ENCODE data around the gene SNAI3. TPM values are rescaled to one million over a fixed set of nuclear protein-coding genes. Genes with fewer than 3 reads are reported as not detected.

The SNAI3 gene
- total RNA-seq, 1 experiment from 2014 or later = 2.2 TPM

DNA sequence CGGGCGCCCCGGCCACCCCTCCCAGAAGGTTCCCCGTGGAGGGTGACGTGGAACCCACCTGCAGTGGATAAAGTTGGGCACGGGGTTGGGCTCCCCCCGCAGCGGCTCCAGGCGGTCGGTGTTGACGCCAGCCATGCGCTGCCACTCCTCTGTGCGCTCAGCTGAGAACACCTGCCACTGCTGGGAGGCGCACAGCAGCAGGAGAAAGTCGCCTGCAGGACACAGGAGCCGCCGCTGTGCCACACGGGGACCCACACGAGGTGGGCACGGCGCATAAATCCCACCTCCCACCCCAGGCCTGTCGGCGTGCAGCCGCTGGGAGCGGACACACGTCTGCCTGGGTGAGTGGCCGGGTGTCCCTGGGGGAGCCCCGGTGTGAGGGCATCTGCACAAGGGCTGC lies 40.7 kb upstream of the SNAI3 start:
- Histone ChIP-seq H3K4me3 (replicated peaks in 1 of 2; ENCODE audit: low read depth in 1 of 2, low read length in 2 of 2) (no peak overlapping the region), H3K27ac (ENCODE audit: low read depth, low read length) (no peak overlapping the region), H3K4me1 (ENCODE audit: control insufficient read depth in 1 of 2, insufficient read depth in 2 of 2, low read length in 2 of 2) (no peaks in the 10 kb centered on the region), H3K27me3 (ENCODE audit: insufficient read depth, low read length) (no peaks in the 10 kb centered on the region), H3K79me2 (ENCODE audit: insufficient read depth, low read length) (peaks cover 8% of the 10 kb centered on the region; the same call in 1 of the 2 replicates), H3K9ac (ENCODE audit: low read length) (no peak overlapping the region), H2AFZ (ENCODE audit: low read depth, low read length, poor library complexity, severe bottlenecking) (no peak overlapping the region), H4K20me1 (ENCODE audit: insufficient read depth) (no peaks in the 10 kb centered on the region), H3K36me3 (ENCODE audit: control insufficient read depth in 1 of 2, insufficient read depth in 2 of 2, low read length in 2 of 2) (peaks cover 40 to 70% of the 10 kb centered on the region in 2 experiments; a peak in 3 of 4 replicates), H3K9me3 (ENCODE audit: control insufficient read depth in 1 of 2, insufficient read depth in 1 of 2, low read depth in 1 of 2, low read length in 2 of 2) (no peaks in the 10 kb centered on the region), H3K9me2 (ENCODE audit: insufficient read depth) (no peaks in the 10 kb centered on the region), H3K4me2 (ENCODE audit: low read length) (no peak overlapping the region)
- ChIA-PET CTCF (no interaction called here), POLR2A (no interaction called here), RAD21 (ENCODE audit: low non-redundant PET in 1 of 2, low total read pairs in 2 of 2, uncharacterized antibody in 2 of 2, unreplicated experiment in 2 of 2) (no interaction called here)
- DNase-seq (ENCODE audit: low read depth, low spot score) (no peak), ATAC-seq (no peak)
- intact Hi-C loops (cut with micrococcal nuclease) = no loop called here
- TF ChIP-seq EGR1 (IDR thresholded peaks at IDR 0.05; ENCODE audit: low read depth) (no peak), YY1 (IDR thresholded peaks at IDR 0.05; ENCODE audit: extremely low read depth, insufficient replicate concordance, low read depth, low read length) (no peak)
- BruUV-seq (replicated peaks) = no TSS peak

DNA sequence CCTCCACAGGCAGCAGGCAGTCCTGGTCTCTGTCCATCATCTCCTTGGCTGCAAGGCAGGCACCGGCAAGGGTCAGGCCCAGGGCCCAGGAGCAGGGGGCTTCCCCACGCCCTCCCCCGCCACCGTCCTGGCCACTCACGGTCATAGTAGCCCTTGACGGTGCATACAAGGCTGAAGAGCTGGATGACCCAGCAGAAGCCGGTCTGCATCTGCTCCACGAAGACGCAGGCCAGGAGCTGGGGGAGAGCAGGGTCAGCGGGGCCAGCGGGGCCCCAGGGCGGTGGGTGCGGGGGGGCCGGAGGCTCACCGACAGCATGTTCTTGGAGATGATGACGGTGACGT lies 40.1 kb upstream of the SNAI3 start:
- no peak for ATAC-seq
- RAD21 ChIA-PET (ENCODE audit: low non-redundant PET in 1 of 2, low total read pairs in 2 of 2, uncharacterized antibody in 2 of 2, unreplicated experiment in 2 of 2) = no interaction called here
- intact Hi-C loops (cut with micrococcal nuclease) = no loop called here
- TF ChIP-seq ELF1 (IDR thresholded peaks at IDR 0.05; ENCODE audit: borderline replicate concordance, low read depth) (no peak), POLR2A (IDR thresholded peaks at IDR 0.05; ENCODE audit: borderline replicate concordance, extremely low read depth, insufficient read depth, insufficient read length) (no peak), SIN3A (IDR thresholded peaks at IDR 0.05; ENCODE audit: low read depth) (no peak), TCF7L2 (IDR thresholded peaks at IDR 0.05; ENCODE audit: borderline replicate concordance, extremely low read depth, insufficient read depth, insufficient read length) (no peak), YY1 (IDR thresholded peaks at IDR 0.05; ENCODE audit: extremely low read depth, insufficient replicate concordance, low read depth, low read length) (no peak), EZH2phosphoT487 (IDR thresholded peaks at IDR 0.05; ENCODE audit: borderline replicate concordance) (no peak), ZFX (IDR thresholded peaks at IDR 0.05) (no peak), CEBPB (IDR thresholded peaks at IDR 0.05; ENCODE audit: low read depth) (no peak), EZH2 (IDR thresholded peaks at IDR 0.05) (no peak), FOSL1 (IDR thresholded peaks at IDR 0.05; ENCODE audit: low read depth) (no peak), RAD21 (IDR thresholded peaks at IDR 0.05; ENCODE audit: low read depth) (no peak), CBX3 (IDR thresholded peaks at IDR 0.05; ENCODE audit: low read depth) (no peak), EGR1 (IDR thresholded peaks at IDR 0.05; ENCODE audit: low read depth) (no peak), SRF (IDR thresholded peaks at IDR 0.05; ENCODE audit: low read depth) (no peak), SP1 (IDR thresholded peaks at IDR 0.05; ENCODE audit: low read depth) (no peak), JUND (IDR thresholded peaks at IDR 0.05) (no peak)
- TF ChIP-seq, protein P1, sequence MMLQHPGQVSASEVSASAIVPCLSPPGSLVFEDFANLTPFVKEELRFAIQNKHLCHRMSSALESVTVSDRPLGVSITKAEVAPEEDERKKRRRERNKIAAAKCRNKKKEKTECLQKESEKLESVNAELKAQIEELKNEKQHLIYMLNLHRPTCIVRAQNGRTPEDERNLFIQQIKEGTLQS (IDR thresholded peaks at IDR 0.05) = no peak
- TF ChIP-seq, protein P2, sequence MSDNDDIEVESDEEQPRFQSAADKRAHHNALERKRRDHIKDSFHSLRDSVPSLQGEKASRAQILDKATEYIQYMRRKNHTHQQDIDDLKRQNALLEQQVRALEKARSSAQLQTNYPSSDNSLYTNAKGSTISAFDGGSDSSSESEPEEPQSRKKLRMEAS (IDR thresholded peaks at IDR 0.05) = no peak
- TF ChIP-seq, protein P3, sequence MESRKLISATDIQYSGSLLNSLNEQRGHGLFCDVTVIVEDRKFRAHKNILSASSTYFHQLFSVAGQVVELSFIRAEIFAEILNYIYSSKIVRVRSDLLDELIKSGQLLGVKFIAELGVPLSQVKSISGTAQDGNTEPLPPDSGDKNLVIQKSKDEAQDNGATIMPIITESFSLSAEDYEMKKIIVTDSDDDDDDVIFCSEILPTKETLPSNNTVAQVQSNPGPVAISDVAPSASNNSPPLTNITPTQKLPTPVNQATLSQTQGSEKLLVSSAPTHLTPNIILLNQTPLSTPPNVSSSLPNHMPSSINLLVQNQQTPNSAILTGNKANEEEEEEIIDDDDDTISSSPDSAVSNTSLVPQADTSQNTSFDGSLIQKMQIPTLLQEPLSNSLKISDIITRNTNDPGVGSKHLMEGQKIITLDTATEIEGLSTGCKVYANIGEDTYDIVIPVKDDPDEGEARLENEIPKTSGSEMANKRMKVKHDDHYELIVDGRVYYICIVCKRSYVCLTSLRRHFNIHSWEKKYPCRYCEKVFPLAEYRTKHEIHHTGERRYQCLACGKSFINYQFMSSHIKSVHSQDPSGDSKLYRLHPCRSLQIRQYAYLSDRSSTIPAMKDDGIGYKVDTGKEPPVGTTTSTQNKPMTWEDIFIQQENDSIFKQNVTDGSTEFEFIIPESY (IDR thresholded peaks at IDR 0.05; ENCODE audit: extremely low read depth, insufficient replicate concordance, low read length) = no peak

More for the DNA sequence above, 40.1 kb upstream of the SNAI3 start:
- H3K4me1 ChIP-seq (ENCODE audit: control insufficient read depth in 1 of 2, insufficient read depth in 2 of 2, low read length in 2 of 2) = no peaks in the 10 kb centered on the region
- no peak for DNase-seq (ENCODE audit: low read depth, low spot score)
- no peaks in the 10 kb centered on the region for H3K27me3 ChIP-seq (ENCODE audit: insufficient read depth, low read length)
- no peak overlapping the region for H3K4me2 ChIP-seq (ENCODE audit: low read length)
- H2AFZ ChIP-seq (ENCODE audit: low read depth, low read length, poor library complexity, severe bottlenecking) = no peak overlapping the region
- POLR2A ChIA-PET = no interaction called here
- no TSS peak for BruUV-seq (replicated peaks)
- H3K27ac ChIP-seq (ENCODE audit: low read depth, low read length) = no peak overlapping the region
- H3K9me3 ChIP-seq (ENCODE audit: control insufficient read depth in 1 of 2, insufficient read depth in 1 of 2, low read depth in 1 of 2, low read length in 2 of 2) = no peaks in the 10 kb centered on the region
- no peak overlapping the region for H3K9ac ChIP-seq (ENCODE audit: low read length)
- H3K79me2 ChIP-seq (ENCODE audit: insufficient read depth, low read length) = peaks cover 8% of the 10 kb centered on the region; the same call in 1 of the 2 replicates
- no peaks in the 10 kb centered on the region for H3K9me2 ChIP-seq (ENCODE audit: insufficient read depth)
- H4K20me1 ChIP-seq (ENCODE audit: insufficient read depth) = no peaks in the 10 kb centered on the region
- CTCF ChIA-PET = no interaction called here
- no peak overlapping the region for H3K4me3 ChIP-seq (replicated peaks in 1 of 2; ENCODE audit: low read depth in 1 of 2, low read length in 2 of 2)
- peaks cover 44 to 72% of the 10 kb centered on the region in 2 experiments; a peak in 3 of 4 replicates for H3K36me3 ChIP-seq (ENCODE audit: control insufficient read depth in 1 of 2, insufficient read depth in 2 of 2, low read length in 2 of 2)
